HepG2 (cell line): ENCODE results near the gene DRD3. TPM values are rescaled to one million over a fixed set of nuclear protein-coding genes. Genes with fewer than 3 reads are reported as not detected.

Experiments used
- ATAC-seq: fragments of 200-7000 bp; cut with Tn5 transposase; 3 replicates; pipeline ENCODE4 v1.9.1; 2020; ENCODE audit warnings: mild to moderate bottlenecking, moderate library complexity
- BruUV-seq: library from RNA; stranded (reverse); fragments of 400-500 nt; replicated peaks from 2 replicates; lab custom pipeline; 2021; lab: Mats Ljungman, UMichigan
- CTCF ChIA-PET: fragments of 300-600 bp; formaldehyde crosslinking; extraction: SDS; loops from one replicate; lab custom pipeline; 2021; ENCODE audit warnings: low total read pairs, inconsistent platforms, low intra/inter-chr PET ratio; lab: Yijun Ruan, JAX
- POLR2A ChIA-PET: fragments of 350-600 bp; sonication (Branson Sonifier 250); formaldehyde crosslinking; loops from one replicate; lab custom pipeline; 2020; ENCODE audit warnings: antibody characterized with exemption, inconsistent platforms; lab: Yijun Ruan, JAX
- DNase-seq: peaks from one replicate; pipeline ENCODE4 v3.0.0-alpha.2; 2015; ENCODE audit warnings: low spot score
- FAIRE-seq: peaks from 3 replicates; lab custom pipeline; 2011; peaks lifted over from hg19 to GRCh38; lab: Jason Lieb, UNC
- H2AFZ ChIP-seq: one replicate; pipeline ENCODE4 v1.6.1; 2011; ENCODE audit warnings: low read length, inconsistent platforms
- H3K27ac ChIP-seq: fragments of 300-600 bp; 3 replicates; pipeline ENCODE4 v1.8.0; 2011; ENCODE audit warnings: mixed run types, mild to moderate bottlenecking, mixed read lengths, low read length, inconsistent platforms; ENCODE audit not compliant: insufficient read depth; ENCODE audit errors: extremely low read length
- H3K27me3 ChIP-seq, 2 experiments: fragments of 200-600 bp in 1 of 2; 2 replicates in 1 of 2; 3 replicates in 1 of 2; pipeline versions ENCODE4 v1.6.0 to v1.8.0; 2011; ENCODE audit warnings: low read length in 2 of 2, mild to moderate bottlenecking in 2 of 2, moderate library complexity in 2 of 2, inconsistent platforms in 1 of 2; ENCODE audit not compliant: insufficient read depth in 2 of 2, control insufficient read depth in 1 of 2
- H3K36me3 ChIP-seq, 2 experiments: fragments of 200-600 bp in 1 of 2; replicated peaks in 1 of 2; 2 replicates in 1 of 2; 3 replicates in 1 of 2; pipeline versions ENCODE4 v1.5.1 to v1.8.0; 2011; ENCODE audit warnings: low read length in 2 of 2, inconsistent platforms in 1 of 2; ENCODE audit not compliant: insufficient read depth in 2 of 2, control insufficient read depth in 1 of 2
- H3K4me1 ChIP-seq: 2 replicates; pipeline ENCODE4 v1.5.1; 2012; ENCODE audit warnings: low read length, inconsistent platforms; ENCODE audit not compliant: insufficient read depth
- H3K4me2 ChIP-seq: 2 replicates; pipeline ENCODE4 v1.6.0; 2011; ENCODE audit warnings: low read depth, low read length, inconsistent platforms
- H3K4me3 ChIP-seq, 3 experiments: fragments of 200-600 bp in 1 of 3; sonication (generic), shearing (Covaris generic) in 1 of 3; replicated peaks in 1 of 3; 2 replicates each; pipeline ENCODE4 v1.5.1; 2011 to 2016; ENCODE audit warnings: low read length in 3 of 3, inconsistent platforms in 2 of 3, low read depth in 2 of 3, mild to moderate bottlenecking in 2 of 3, control low read depth in 1 of 3, mixed read lengths in 1 of 3; ENCODE audit not compliant: insufficient read depth in 1 of 3
- H3K79me2 ChIP-seq: one replicate; pipeline ENCODE4 v1.6.1; 2011; ENCODE audit warnings: low read length, inconsistent platforms; ENCODE audit not compliant: insufficient read depth
- H3K9ac ChIP-seq: 2 replicates; pipeline ENCODE4 v1.6.0; 2011; ENCODE audit warnings: mild to moderate bottlenecking, low read depth, low read length, inconsistent platforms; ENCODE audit not compliant: insufficient read depth
- H3K9me3 ChIP-seq: 2 replicates; pipeline ENCODE4 v1.5.1; 2012; ENCODE audit warnings: mild to moderate bottlenecking, low read length
- H4K20me1 ChIP-seq: 2 replicates; pipeline ENCODE4 v1.6.0; 2011; ENCODE audit warnings: inconsistent platforms, mild to moderate bottlenecking, low read length, moderate library complexity; ENCODE audit not compliant: insufficient read depth
- AKNA ChIP-seq: sonication (generic); formaldehyde crosslinking; IDR thresholded peaks from 2 replicates; pipeline ENCODE4 v1.4.0; 2020; ENCODE audit warnings: missing genetic modification reagents, borderline replicate concordance
- CENPT ChIP-seq: sonication (generic); formaldehyde crosslinking; IDR thresholded peaks from 2 replicates; pipeline ENCODE4 v1.8.0; 2022; ENCODE audit warnings: low read depth, mild to moderate bottlenecking, moderate library complexity, missing genetic modification reagents
- ETV5 ChIP-seq: IDR thresholded peaks from 2 replicates; pipeline ENCODE4 v1.6.1; 2018; ENCODE audit warnings: missing biosample characterization, missing genetic modification reagents, inconsistent platforms, borderline replicate concordance
- GFI1 ChIP-seq: sonication (generic); formaldehyde crosslinking; IDR thresholded peaks from 2 replicates; pipeline ENCODE4 v1.5.0; 2020; ENCODE audit warnings: missing genetic modification reagents, mild to moderate bottlenecking, borderline replicate concordance
- RFXANK ChIP-seq: IDR thresholded peaks from 2 replicates; pipeline ENCODE4 v1.6.1; 2016
- SALL1 ChIP-seq: sonication (generic); formaldehyde crosslinking; IDR thresholded peaks from 2 replicates; pipeline ENCODE4 v1.8.0; 2022; ENCODE audit warnings: mild to moderate bottlenecking, missing genetic modification reagents
- ZNF207 ChIP-seq: fragments of 450-650 bp; IDR thresholded peaks from 2 replicates; pipeline ENCODE4 v1.6.1; 2016; ENCODE audit warnings: antibody characterized with exemption, borderline replicate concordance
- ZNF232 ChIP-seq: sonication (generic); formaldehyde crosslinking; IDR thresholded peaks from 2 replicates; pipeline ENCODE4 v1.4.0; 2020; ENCODE audit warnings: missing genetic modification reagents, borderline replicate concordance
- ZNF710 ChIP-seq: sonication (generic); formaldehyde crosslinking; IDR thresholded peaks from 2 replicates; pipeline ENCODE4 v1.5.0; 2020; ENCODE audit warnings: mild to moderate bottlenecking, missing genetic modification reagents, borderline replicate concordance
- ZNF761 ChIP-seq: sonication (generic); formaldehyde crosslinking; conservative IDR thresholded peaks from 2 replicates; pipeline ENCODE4 v1.4.0; 2020; ENCODE audit warnings: mild to moderate bottlenecking, missing genetic modification reagents
- WGBS: methylation state at CpG from one replicate; pipeline ENCODE4 v1.1.6; 2017; ENCODE audit warnings: low lambda C conversion rate; 5-methylcytosine and 5-hydroxymethylcytosine counted together
- in situ Hi-C: cut with HindIII; loops from 2 replicates; pipeline ENCODE4 v1.10.0; 2017; ENCODE audit warnings: low pct_unique_long_range_greater_than_20kb; ENCODE audit not compliant: extremely low pct_ligation_motif_present
- intact Hi-C: fragments of 100-400 bp; cut with micrococcal nuclease; formaldehyde crosslinking; loops from one replicate; pipeline ENCODE4 v1.10.0; 2022; ENCODE audit not compliant: unreplicated experiment
- polyA plus RNA-seq, 8 experiments: library from polyadenylated mRNA; depleted of rRNA in 3 of 8; stranded (reverse) in 7 of 8; unstranded in 1 of 8; fragments of >200 nt; fragmentation: Illumina TruSeq in 4 of 8; extraction: Trizol in 4 of 8; gene quantifications; 2 replicates each; pipeline versions ENCODE4 v1.2.1 to v1.2.3, GENCODE V29; 2011 to 2016; ENCODE audit warnings: low read depth in 4 of 8, missing spikeins in 1 of 8, mixed read lengths in 1 of 8; ENCODE audit not compliant: insufficient read depth in 1 of 8
- total RNA-seq, 5 experiments: library from RNA; depleted of rRNA; stranded (reverse); fragments of >200 nt; fragmentation: Illumina TruSeq; extraction: Trizol; gene quantifications; 2 replicates each; pipeline ENCODE4 v1.2.3, GENCODE V29; 2016; ENCODE audit warnings: low read depth in 1 of 5
- TF ChIP-seq, protein P1 (sequence below): sonication (generic); formaldehyde crosslinking; IDR thresholded peaks from 2 replicates; pipeline ENCODE4 v1.8.0; 2022; ENCODE audit warnings: mild to moderate bottlenecking, missing genetic modification reagents; ENCODE audit not compliant: insufficient replicate concordance

The DRD3 gene
- total and polyA plus RNA-seq, 2 of the 13 experiments (the other 11 are each of a cell fraction or from before 2014, with no cell fraction given), result not detected

DNA sequence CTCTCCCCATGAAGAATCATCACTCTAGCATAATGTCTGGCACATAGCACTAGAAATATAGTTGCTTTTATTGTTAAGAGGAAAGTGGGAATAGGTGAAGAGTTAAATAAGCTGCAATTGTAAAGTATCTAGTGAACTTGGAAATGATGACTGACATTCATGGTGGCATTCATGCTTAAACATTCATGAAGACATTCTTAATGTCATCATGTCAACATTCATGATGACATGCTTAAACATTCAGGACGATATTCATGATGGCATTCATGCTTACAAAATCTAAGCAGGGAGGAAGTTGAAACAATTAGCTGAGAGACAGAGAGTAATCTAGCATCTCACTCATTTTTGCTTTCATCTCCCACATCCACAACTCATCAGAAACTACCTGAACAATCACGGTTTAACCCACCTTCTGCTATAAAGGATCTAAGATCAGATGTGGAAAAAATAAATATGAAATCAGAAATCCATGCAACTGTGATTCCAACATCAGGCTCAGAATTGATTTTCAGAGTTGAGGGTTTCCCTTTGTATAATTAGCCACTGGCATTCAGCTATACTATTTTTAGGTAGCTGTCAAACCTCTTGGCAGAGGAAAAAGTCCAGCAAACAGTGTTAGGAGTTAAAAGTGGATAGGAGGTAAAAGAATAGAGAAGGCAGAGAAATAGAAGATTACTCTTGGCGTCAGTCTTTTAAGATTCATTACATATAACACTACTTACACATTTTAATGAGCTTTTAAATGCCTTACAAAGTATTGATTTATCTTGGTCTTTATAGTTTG lies 3.5 kb downstream of the DRD3 start (continued):
- TF ChIP-seq AKNA (CRISPR knock-in tag) (no peak), ZNF761 (CRISPR knock-in tag) (no peak), ZNF207 (no peak), CENPT (CRISPR knock-in tag) (no peak), GFI1 (CRISPR knock-in tag) (no peak)

GRCh38 chr3:114171677-114172076 lies 7.2 kb downstream of the DRD3 start:
- BruUV-seq, result no TSS peak
- Histone ChIP-seq H4K20me1 (no peaks in the 10 kb centered on the region), H3K4me1 (no peaks in the 10 kb centered on the region), H2AFZ (no peak overlapping the region), H3K27me3 (no peaks in the 10 kb centered on the region; a peak in 1 of 5 replicates), H3K27ac (no peak overlapping the region), H3K79me2 (no peaks in the 10 kb centered on the region), H3K36me3 (no peaks in the 10 kb centered on the region), H3K9me3 (no peaks in the 10 kb centered on the region), H3K4me2 (no peak overlapping the region), H3K4me3 (no peak overlapping the region), H3K9ac (no peak overlapping the region)
- ChIA-PET CTCF (no interaction called here), POLR2A (no interaction called here)
- ATAC-seq (no peak), DNase-seq (no peak), FAIRE-seq (no peak)
- in situ Hi-C loops (no loop called here), intact Hi-C loops (no loop called here)
- WGBS, result 27% methylated on average over 3 of the region's 7 CpGs
- TF ChIP-seq, protein P1, sequence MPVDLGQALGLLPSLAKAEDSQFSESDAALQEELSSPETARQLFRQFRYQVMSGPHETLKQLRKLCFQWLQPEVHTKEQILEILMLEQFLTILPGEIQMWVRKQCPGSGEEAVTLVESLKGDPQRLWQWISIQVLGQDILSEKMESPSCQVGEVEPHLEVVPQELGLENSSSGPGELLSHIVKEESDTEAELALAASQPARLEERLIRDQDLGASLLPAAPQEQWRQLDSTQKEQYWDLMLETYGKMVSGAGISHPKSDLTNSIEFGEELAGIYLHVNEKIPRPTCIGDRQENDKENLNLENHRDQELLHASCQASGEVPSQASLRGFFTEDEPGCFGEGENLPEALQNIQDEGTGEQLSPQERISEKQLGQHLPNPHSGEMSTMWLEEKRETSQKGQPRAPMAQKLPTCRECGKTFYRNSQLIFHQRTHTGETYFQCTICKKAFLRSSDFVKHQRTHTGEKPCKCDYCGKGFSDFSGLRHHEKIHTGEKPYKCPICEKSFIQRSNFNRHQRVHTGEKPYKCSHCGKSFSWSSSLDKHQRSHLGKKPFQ (CRISPR knock-in tag), result no peak
- no peak for TF ChIP-seq SALL1 (CRISPR knock-in tag)
- no peak for TF ChIP-seq ETV5 (CRISPR knock-in tag)
- TF ChIP-seq ZNF232 (CRISPR knock-in tag), result no peak
- TF ChIP-seq RFXANK (CRISPR knock-in tag), result no peak
- no peak for TF ChIP-seq ZNF710
